ENCODE data around the gene CCDC192. TPM values are rescaled to one million over a fixed set of nuclear protein-coding genes. Genes with fewer than 3 reads are reported as not detected.

The CCDC192 gene
- total RNA-seq, 4 donors from 2014 or later = 0.87 to 2.1 (median 1.9) TPM

- Histone ChIP-seq H3K36me3 (no peaks in the 10 kb centered on the region), H3K4me3 (no peak overlapping the region), H3K9me3 (no peaks in the 10 kb centered on the region), H3K27me3 (no peaks in the 10 kb centered on the region), H3K4me1 (no peaks in the 10 kb centered on the region), H3K27ac (no peak overlapping the region)
- no peak for DNase-seq (ENCODE audit: low spot score in 2 of 2)
- TF ChIP-seq EP300 (IDR thresholded peaks at IDR 0.05) (no peak), CTCF (IDR thresholded peaks at IDR 0.05) (no peak), POLR2A (IDR thresholded peaks at IDR 0.05) (no peak)
Measured at GRCh38 chr5:127695346-127695745, 7.8 kb upstream of the CCDC192 start.

- DNase-seq (ENCODE audit: low spot score in 2 of 2) = no peak
- Histone ChIP-seq H3K36me3 (no peaks in the 10 kb centered on the region), H3K4me1 (no peaks in the 10 kb centered on the region), H3K4me3 (no peak overlapping the region), H3K9me3 (no peaks in the 10 kb centered on the region), H3K27me3 (no peaks in the 10 kb centered on the region), H3K27ac (no peak overlapping the region)
- 77 to 83% methylated on average over 6 of the region's 6 CpGs for WGBS, 2 donors
- no peak for TF ChIP-seq EP300 (IDR thresholded peaks at IDR 0.05)
- TF ChIP-seq POLR2A (IDR thresholded peaks at IDR 0.05) = no peak
- no peak for TF ChIP-seq CTCF (IDR thresholded peaks at IDR 0.05)
Measured at GRCh38 chr5:127696683-127697082, 6.5 kb upstream of the CCDC192 start.

GRCh38 chr5:127697894-127698600 lies 5.1 kb upstream of the CCDC192 start:
- H3K36me3 ChIP-seq = no peaks in the 10 kb centered on the region
- H3K27me3 ChIP-seq = no peaks in the 10 kb centered on the region
- no peak for DNase-seq (ENCODE audit: low spot score in 2 of 2)
- H3K4me1 ChIP-seq = peaks cover 0 to 1% (median 0%) of the 10 kb centered on the region in 4 donors
- no peaks in the 10 kb centered on the region for H3K9me3 ChIP-seq
- TF ChIP-seq CTCF (IDR thresholded peaks at IDR 0.05) (no peak), POLR2A (IDR thresholded peaks at IDR 0.05) (no peak), EP300 (IDR thresholded peaks at IDR 0.05) (no peak)
- 54 to 66% methylated on average over 2 of the region's 2 CpGs for WGBS, 2 donors
- H3K4me3 ChIP-seq = no peak overlapping the region
- H3K27ac ChIP-seq = no peak overlapping the region

- WGBS, 2 donors = 77% methylated on average over 5 of the region's 5 CpGs
- no peak for DNase-seq (ENCODE audit: low spot score in 2 of 2)
Measured at GRCh38 chr5:127699416-127699815, 3.8 kb upstream of the CCDC192 start.

More at GRCh38 chr5:127699416-127699815, 3.8 kb upstream of the CCDC192 start:
- no peak for TF ChIP-seq POLR2A (IDR thresholded peaks at IDR 0.05)
- TF ChIP-seq CTCF (IDR thresholded peaks at IDR 0.05) = no peak
- no peak for TF ChIP-seq EP300 (IDR thresholded peaks at IDR 0.05)
- Histone ChIP-seq H3K9me3 (no peaks in the 10 kb centered on the region), H3K4me1 (peaks cover 0 to 11% (median 0%) of the 10 kb centered on the region in 4 donors), H3K4me3 (no peak overlapping the region), H3K27ac (no peak overlapping the region), H3K36me3 (no peaks in the 10 kb centered on the region), H3K27me3 (no peaks in the 10 kb centered on the region)

Data from tibial nerve (tissue), 4 donors.